ENCODE results near the gene BCKDHB.

BCKDHB gene

GRCh38 chr6:80151635-80152034 lies 45.2 kb downstream of the BCKDHB start:
- TF ChIP-seq CTCF (IDR thresholded peaks at IDR 0.05; ENCODE audit: low read depth, low read length) = no peak
- H3K4me3 ChIP-seq (ENCODE audit: low read depth, low read length) = no peak overlapping the region

GRCh38 chr6:80154160-80154559 lies 47.7 kb downstream of the BCKDHB start:
- H3K4me3 ChIP-seq (ENCODE audit: low read depth, low read length) = no peak overlapping the region
- TF ChIP-seq CTCF (IDR thresholded peaks at IDR 0.05; ENCODE audit: low read depth, low read length) = no peak

- no peak for TF ChIP-seq CTCF (IDR thresholded peaks at IDR 0.05; ENCODE audit: low read depth, low read length)
Measured at GRCh38 chr6:80156221-80156620, 49.8 kb downstream of the BCKDHB start.

GRCh38 chr6:80158478-80158989 lies 52.1 kb downstream of the BCKDHB start:
- no peak for TF ChIP-seq CTCF (IDR thresholded peaks at IDR 0.05; ENCODE audit: low read depth, low read length)
- no peak overlapping the region for H3K4me3 ChIP-seq (ENCODE audit: low read depth, low read length)

More at GRCh38 chr6:80156221-80156620, 49.8 kb downstream of the BCKDHB start:
- no peak overlapping the region for H3K4me3 ChIP-seq (ENCODE audit: low read depth, low read length)

GRCh38 chr6:80161434-80161833 lies 55.0 kb downstream of the BCKDHB start:
- no peak overlapping the region for H3K4me3 ChIP-seq (ENCODE audit: low read depth, low read length)
- no peak for TF ChIP-seq CTCF (IDR thresholded peaks at IDR 0.05; ENCODE audit: low read depth, low read length)

- TF ChIP-seq CTCF (IDR thresholded peaks at IDR 0.05; ENCODE audit: low read depth, low read length) = no peak
- peak overlapping the region; percentile 25; the same call in 1 of the 2 replicates for H3K4me3 ChIP-seq (ENCODE audit: low read depth, low read length)
Measured at GRCh38 chr6:80163754-80164187, 57.3 kb downstream of the BCKDHB start.

GRCh38 chr6:80165143-80165542 lies 58.7 kb downstream of the BCKDHB start:
- H3K4me3 ChIP-seq (ENCODE audit: low read depth, low read length) = no peak overlapping the region
- TF ChIP-seq CTCF (IDR thresholded peaks at IDR 0.05; ENCODE audit: low read depth, low read length) = no peak
